GM19372 (cell line): Measurements from ENCODE around the gene SREK1IP1.

Experiments used
- ATAC-seq: cut with Tn5 transposase; IDR thresholded peaks from one replicate; pipeline ENCODE4 v1.9.1; 2021; ENCODE audit warnings: mild to moderate bottlenecking, low read depth, moderate library complexity; ENCODE audit not compliant: unreplicated experiment

Gene SREK1IP1

GRCh38 chr5:64688965-64689364 is 79.5 kb downstream of the SREK1IP1 start:
- no peak for ATAC-seq

DNA sequence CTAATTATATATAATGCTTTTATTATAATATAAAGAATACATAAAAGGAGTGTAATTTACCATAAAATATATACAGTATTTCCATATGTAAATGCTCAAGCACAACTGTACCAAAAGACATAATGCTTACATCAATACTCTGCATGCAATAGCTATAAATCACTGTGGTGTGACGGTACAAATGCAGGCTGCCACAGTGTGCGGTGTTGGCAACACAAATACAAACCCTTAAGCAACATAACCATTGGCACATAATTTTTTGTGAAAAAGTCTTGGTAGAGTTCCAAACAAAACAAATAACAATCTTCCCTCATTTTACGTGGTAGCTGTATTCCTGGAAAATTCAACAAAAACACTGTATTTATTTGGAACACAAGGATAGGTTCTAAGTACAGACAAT is 80.1 kb downstream of the SREK1IP1 start:
- ATAC-seq: no peak

GRCh38 chr5:64685866-64686265 is 82.6 kb downstream of the SREK1IP1 start:
- no peak for ATAC-seq

GRCh38 chr5:64682608-64683007 is 85.9 kb downstream of the SREK1IP1 start:
- ATAC-seq: no peak

GRCh38 chr5:64680289-64680688 is 88.2 kb downstream of the SREK1IP1 start:
- ATAC-seq: no peak

DNA sequence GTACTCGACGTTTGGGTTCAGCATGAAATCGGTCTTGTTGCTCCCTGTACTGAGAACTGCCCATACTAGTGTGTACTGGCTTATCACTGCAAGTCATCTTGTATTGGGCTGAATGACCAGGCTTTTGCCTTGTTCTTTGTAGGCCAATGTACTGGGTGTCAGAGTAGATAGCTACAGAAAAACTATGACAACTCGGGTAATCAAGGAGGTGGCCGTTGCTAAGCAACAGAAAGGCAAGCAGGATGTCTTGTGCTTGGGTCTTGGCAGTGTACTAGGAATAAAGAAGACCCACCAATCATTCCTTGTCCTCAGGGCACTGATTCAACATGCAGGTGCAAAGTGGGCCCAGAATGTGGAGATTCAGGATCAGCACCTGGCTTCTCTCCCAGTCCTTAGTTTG is 90.1 kb downstream of the SREK1IP1 start:
- ATAC-seq: no peak

- ATAC-seq: no peak
Measured at GRCh38 chr5:64671678-64672077, 96.8 kb downstream of the SREK1IP1 start.

DNA sequence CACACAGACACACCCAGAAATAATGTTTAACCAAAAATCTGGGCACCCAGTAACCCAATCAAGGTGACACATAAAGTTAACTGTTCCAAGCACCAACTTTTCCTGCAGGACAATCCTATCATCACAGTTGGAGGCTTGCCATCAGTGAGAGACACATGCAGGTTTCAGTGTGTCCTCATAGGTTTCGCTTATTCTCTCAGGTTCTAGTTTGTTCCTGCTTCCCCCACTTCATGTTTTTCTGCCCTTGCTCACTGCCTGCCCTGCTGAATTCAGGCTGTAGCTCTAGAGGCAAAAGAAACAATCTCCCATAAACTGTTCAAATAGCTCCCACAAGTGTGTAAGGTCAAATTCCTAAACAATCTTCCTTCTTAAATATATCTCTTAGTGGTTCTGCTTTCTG is 98.2 kb downstream of the SREK1IP1 start:
- no peak for ATAC-seq
